Peyer's patch (tissue), 4 donors: ENCODE data around the gene HK2. TPM values are rescaled to one million over a fixed set of nuclear protein-coding genes. Genes with fewer than 3 reads are reported as not detected.
A peak's percentile ranks its signal among the peaks of the same experiment; 100 is the strongest.
"Not testable (repeated sequence)": the region's sequence is repeated elsewhere in the genome, so short reads cannot be mapped to it uniquely, and the experiment has no call there.

ENCODE experiments used
- DNase-seq, 3 donors: peaks; one replicate each; pipeline ENCODE4 v3.0.0-alpha.2; 2017 to 2019
- H3K27ac ChIP-seq, 4 donors: fragments of 200-600 bp; sonication (generic); one replicate each; pipeline ENCODE4 v1.5.1; 2016 to 2019
- H3K27me3 ChIP-seq, 2 donors: fragments of 200-600 bp; sonication (generic); one replicate each; pipeline ENCODE4 v1.5.1; 2019
- H3K36me3 ChIP-seq, 3 donors: fragments of 200-600 bp; sonication (generic); one replicate each; pipeline ENCODE4 v1.5.1; 2016 to 2019
- H3K4me1 ChIP-seq, 4 donors: fragments of 200-600 bp; sonication (generic); one replicate each; pipeline ENCODE4 v1.5.1; 2016 to 2019
- H3K4me3 ChIP-seq, 4 donors: fragments of 200-600 bp; sonication (generic); 1 replicate in 3 of 4; 2 replicates in 1 of 4; pipeline ENCODE4 v1.5.1; 2016 to 2019; ENCODE audit warnings: mild to moderate bottlenecking in 1 of 4
- H3K9me3 ChIP-seq, 4 donors: fragments of 200-600 bp; sonication (generic); one replicate each; pipeline ENCODE4 v1.5.1; 2016 to 2019; ENCODE audit warnings: mild to moderate bottlenecking in 1 of 4
- POLR2A ChIP-seq, 2 donors: fragments of 450-650 bp; IDR thresholded peaks; one replicate each; pipeline ENCODE4 v1.5.1; 2017; ENCODE audit warnings: antibody characterized with exemption in 2 of 2, mild to moderate bottlenecking in 2 of 2, moderate library complexity in 2 of 2
- total RNA-seq, 4 donors: library from RNA; depleted of rRNA; stranded (reverse); fragments of >200 nt; gene quantifications; one replicate each; pipeline ENCODE4 v1.1.0, GENCODE V29; 2016
- TF ChIP-seq, protein P1 (sequence below), 6 experiments: fragments of 450-650 bp in 4 of 6; fragments of 200-600 bp in 2 of 6; sonication (generic) in 1 of 6; IDR thresholded peaks; one replicate each; pipeline ENCODE4 v1.5.1; 2017 to 2019; ENCODE audit warnings: antibody characterized with exemption in 6 of 6, mild to moderate bottlenecking in 3 of 6, moderate library complexity in 1 of 6

HK2 gene
- total RNA-seq, 4 donors from 2014 or later: 9.9 to 39.9 (median 24.8) TPM

DNA sequence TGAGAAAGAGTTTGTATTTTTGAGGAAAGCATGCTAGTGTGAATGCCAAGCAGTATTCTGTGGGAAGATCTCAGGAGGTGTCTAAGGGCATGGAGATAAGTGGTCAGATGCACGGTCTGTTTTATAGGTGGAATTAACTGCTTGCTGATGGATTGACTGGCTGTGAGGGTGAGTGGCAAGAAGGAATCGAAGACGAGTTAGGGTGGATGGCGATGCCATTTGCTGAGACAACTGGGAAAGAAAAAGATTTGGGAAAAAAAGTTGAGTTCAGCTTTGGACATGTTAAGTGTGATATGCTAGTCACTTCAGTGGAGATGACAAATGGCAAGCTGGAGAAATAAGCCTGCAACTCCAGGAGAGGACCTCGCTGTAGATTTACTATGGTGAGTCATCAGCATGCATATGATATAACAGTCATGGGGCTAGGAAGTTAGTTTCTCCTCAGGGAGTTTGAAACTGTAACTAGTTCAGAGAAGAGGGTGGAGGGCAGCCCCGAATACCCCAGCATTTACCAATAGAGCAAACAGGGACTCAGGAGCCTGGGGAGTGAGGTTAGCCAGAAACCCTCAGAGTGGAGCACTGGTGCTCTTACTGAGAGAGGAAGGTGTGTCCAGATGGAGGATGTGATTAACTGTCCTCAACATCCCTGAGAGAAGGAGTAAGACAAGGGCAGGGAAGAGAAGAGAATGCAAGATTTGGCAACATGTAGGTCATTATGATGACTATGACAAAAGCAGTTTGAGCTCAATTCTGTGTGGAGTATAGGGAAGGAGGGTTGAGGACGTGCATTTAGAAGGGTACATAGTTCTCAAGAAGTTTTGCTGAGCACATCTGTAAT, 2.0 kb upstream of the HK2 start:
- peak in 1 of 3 donors; percentile 46 for DNase-seq
- Histone ChIP-seq H3K36me3 (no peaks in the 10 kb centered on the region), H3K9me3 (no peaks in the 10 kb centered on the region), H3K27me3 (no peaks in the 10 kb centered on the region), H3K4me3 (no peak overlapping the region), H3K4me1 (peaks cover 0 to 16% (median 0%) of the 10 kb centered on the region in 4 donors), H3K27ac (no peak overlapping the region)
- no peak for TF ChIP-seq POLR2A (IDR thresholded peaks at IDR 0.05)
- TF ChIP-seq, protein P1, sequence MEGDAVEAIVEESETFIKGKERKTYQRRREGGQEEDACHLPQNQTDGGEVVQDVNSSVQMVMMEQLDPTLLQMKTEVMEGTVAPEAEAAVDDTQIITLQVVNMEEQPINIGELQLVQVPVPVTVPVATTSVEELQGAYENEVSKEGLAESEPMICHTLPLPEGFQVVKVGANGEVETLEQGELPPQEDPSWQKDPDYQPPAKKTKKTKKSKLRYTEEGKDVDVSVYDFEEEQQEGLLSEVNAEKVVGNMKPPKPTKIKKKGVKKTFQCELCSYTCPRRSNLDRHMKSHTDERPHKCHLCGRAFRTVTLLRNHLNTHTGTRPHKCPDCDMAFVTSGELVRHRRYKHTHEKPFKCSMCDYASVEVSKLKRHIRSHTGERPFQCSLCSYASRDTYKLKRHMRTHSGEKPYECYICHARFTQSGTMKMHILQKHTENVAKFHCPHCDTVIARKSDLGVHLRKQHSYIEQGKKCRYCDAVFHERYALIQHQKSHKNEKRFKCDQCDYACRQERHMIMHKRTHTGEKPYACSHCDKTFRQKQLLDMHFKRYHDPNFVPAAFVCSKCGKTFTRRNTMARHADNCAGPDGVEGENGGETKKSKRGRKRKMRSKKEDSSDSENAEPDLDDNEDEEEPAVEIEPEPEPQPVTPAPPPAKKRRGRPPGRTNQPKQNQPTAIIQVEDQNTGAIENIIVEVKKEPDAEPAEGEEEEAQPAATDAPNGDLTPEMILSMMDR (IDR thresholded peaks at IDR 0.05): no peak

DNA sequence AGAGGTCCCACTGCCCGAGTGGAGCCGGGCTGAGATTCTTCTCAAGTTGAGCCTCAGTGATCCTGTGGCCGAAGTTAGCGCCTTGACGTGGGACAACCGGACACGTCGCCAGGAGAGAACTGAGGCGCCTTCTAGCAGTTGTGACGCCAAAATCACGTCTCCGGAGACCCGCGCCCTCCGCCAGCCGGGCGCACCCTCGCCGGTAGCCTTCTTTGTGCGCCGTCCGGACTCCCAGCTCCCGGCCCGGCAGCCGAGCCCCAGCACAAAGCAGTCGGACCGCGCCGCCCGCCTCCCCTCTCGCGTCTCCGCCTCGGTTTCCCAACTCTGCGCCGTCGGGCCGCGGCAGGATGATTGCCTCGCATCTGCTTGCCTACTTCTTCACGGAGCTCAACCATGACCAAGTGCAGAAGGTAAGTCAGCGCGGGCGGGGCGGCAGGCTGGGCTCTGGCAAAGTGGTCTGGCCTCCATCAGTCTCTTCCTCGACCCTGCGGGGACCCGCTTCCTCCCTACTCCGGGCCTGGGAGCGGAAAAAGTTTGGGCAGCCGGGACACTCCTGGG, 386 bp downstream of the HK2 start:
- Histone ChIP-seq H3K4me1 (peaks cover 0 to 20% (median 0%) of the 10 kb centered on the region in 4 donors), H3K27ac (peak overlapping the region; percentile 37 to 81 (median 72)), H3K4me3 (peak overlapping the region; percentile 49 to 78 (median 64))
- not testable (repeated sequence) for H3K36me3 ChIP-seq, H3K27me3 ChIP-seq, H3K9me3 ChIP-seq
- DNase-seq: peak in 2 of 3 donors; percentile 53 to 64

DNA sequence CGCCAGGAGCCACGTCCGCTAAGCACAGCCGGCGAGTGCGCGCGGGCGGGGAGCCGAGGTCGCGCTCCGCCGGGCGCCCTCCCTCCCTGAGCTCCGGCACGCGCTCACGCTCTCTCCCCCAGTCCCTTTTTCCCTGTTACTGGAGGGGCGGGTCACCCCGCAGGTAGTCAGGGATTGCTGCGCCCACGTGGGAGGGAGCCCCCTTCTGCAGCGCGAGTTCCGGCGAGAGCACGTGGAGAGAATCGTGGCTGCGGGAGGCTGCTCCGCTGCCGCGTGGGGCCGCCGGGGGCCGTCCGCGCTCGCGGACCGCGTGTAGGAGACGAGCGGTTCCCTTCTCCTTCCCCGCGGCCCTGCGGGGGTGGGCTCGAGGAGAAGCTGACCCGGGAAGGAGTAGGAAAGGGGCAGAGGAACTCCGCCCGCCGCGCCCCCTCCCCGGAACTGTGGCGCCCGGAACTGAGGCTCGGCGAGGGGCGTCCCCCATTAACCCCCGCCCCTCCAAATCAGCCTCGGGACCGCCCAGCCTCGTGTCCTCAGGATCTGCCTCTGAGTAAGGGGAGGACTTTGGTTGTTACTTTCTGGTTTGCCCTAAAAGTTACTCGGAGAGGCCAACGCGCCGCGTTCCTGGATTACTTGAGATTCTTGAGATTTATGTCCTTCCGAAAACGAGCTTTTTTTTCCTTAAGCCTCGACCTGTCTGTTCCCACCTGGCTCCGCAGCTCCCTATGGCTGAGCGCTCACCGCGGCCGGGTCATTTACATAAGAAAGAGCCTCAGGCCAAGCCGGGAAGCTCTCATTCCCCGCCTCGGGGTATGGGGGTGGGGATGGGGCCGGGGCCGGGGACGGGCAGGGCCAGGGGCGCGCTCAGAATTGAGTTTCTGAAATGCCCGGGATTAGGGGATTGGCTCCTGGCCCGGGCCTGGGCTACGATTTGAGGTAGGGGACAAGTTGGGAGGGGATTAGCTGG, 1.1 kb downstream of the HK2 start:
- Histone ChIP-seq H3K9me3 (no peaks in the 10 kb centered on the region), H3K4me3 (peak overlapping the region; percentile 49 to 78 (median 64)), H3K36me3 (no peaks in the 10 kb centered on the region), H3K27me3 (no peaks in the 10 kb centered on the region), H3K27ac (peak overlapping the region; percentile 37 to 81 (median 72)), H3K4me1 (peaks cover 0 to 20% (median 0%) of the 10 kb centered on the region in 4 donors)
- peak; percentile 63 to 70 (median 68) for DNase-seq
- no peak for TF ChIP-seq POLR2A (IDR thresholded peaks at IDR 0.05)
- TF ChIP-seq, protein P1 (IDR thresholded peaks at IDR 0.05): peak in 1 of 6 experiments; percentile 5

DNA sequence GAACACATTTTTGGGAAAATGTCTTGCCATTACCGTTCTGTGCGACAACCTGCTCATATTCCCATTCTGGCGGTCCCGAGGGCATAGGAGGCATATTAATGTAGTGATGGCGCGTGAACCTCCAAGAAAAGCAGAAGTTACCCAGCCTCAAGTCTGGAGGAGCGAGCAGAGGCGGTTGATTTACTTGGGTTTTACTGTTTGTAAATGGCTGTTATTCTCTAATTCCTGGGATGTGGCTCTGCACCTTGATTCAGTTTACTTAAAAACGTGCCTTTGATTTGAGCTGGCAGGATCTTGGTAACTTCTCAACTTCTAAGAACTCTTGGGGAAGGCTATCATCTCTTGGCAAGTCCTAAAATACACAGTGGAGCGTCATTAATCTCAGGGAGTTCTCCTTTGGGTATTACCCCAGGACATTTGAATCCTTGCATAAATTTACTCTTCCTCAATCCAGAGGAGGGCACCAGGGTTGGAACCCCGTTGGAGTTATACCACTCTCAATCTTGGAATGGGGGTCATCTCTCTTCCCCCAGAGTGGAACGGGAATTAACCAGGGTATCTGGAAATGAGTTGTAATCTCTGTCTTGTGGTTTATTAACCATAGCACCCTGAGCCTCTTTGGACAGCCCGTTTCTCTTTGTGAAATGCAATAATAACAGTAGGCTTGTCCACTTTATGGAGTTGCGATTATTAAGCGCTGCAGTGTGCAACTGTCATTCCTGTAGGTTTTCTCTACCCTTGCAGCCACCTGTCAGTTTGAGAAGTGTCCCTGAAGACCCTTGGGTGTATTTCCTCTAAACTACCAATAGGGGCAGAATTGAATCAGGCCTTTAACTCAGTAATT, 2.1 kb downstream of the HK2 start:
- Histone ChIP-seq H3K4me3 (peak overlapping the region; percentile 49 to 78 (median 64)), H3K27me3 (no peaks in the 10 kb centered on the region), H3K36me3 (no peaks in the 10 kb centered on the region), H3K9me3 (no peaks in the 10 kb centered on the region), H3K4me1 (peaks cover 0 to 20% (median 0%) of the 10 kb centered on the region in 4 donors), H3K27ac (peak overlapping the region; percentile 37 to 81 (median 72))
- TF ChIP-seq POLR2A (IDR thresholded peaks at IDR 0.05): no peak
- TF ChIP-seq, protein P1 (IDR thresholded peaks at IDR 0.05): peak; percentile 70 to 84 (median 75)
- DNase-seq: peak in 2 of 3 donors; percentile 37 to 46

DNA sequence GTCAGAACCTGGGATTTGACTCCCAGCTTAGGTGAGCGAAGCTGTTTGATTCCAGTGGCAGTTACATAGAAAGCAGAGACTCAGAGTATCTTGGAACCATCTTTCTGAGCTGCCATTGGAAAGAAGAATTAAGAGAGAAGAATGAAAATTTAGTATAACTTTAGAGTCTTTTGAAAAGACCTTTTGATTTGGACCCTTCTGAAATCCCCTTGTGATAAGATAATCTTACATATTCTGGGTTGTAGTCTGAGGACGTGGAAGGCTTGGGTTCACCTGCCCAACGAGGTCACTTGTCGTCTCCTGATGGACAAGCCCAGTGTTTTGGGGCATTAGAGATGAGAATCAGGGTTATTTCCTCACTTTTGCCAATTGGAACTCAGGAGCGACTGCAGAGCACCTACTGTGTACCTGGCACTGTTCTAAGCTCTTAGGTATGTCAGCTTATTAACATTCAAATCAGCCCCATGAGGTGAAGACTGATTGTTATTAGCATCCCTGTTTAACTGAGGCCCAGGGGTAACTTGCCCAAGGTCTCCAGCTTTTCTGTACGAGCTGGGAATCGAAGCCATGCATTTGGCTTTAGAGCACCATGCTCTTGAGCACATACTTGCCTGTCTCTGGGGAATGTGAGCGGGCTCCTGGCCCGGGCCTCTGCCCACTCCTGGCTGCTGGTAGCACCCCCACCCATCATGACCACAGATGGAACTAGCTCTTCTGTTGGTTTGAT, 2.9 kb downstream of the HK2 start:
- Histone ChIP-seq H3K9me3 (no peaks in the 10 kb centered on the region), H3K36me3 (no peaks in the 10 kb centered on the region), H3K4me1 (peaks cover 0 to 20% (median 0%) of the 10 kb centered on the region in 4 donors), H3K4me3 (peak overlapping the region in 2 of 4 donors; percentile 59 to 78), H3K27ac (peak overlapping the region in 1 of 4 donors; percentile 15), H3K27me3 (no peaks in the 10 kb centered on the region)
- TF ChIP-seq, protein P1 (IDR thresholded peaks at IDR 0.05): no peak
- TF ChIP-seq POLR2A (IDR thresholded peaks at IDR 0.05): no peak
- DNase-seq: peak in 1 of 3 donors; percentile 43
